HuH-7 (cell line): ENCODE measurements around the gene FCHO1.
"Not testable (repeated sequence)": the region's sequence is repeated elsewhere in the genome, so short reads cannot be mapped to it uniquely, and the experiment has no call there.

ENCODE experiments used
- DNase-seq: peaks from one replicate; pipeline ENCODE4 v3.0.0; 2011; ENCODE audit warnings: low spot score

FCHO1 gene

GRCh38 chr19:17762505-17763229 lies 11.4 kb downstream of the FCHO1 start:
- DNase-seq, result no peak

DNA sequence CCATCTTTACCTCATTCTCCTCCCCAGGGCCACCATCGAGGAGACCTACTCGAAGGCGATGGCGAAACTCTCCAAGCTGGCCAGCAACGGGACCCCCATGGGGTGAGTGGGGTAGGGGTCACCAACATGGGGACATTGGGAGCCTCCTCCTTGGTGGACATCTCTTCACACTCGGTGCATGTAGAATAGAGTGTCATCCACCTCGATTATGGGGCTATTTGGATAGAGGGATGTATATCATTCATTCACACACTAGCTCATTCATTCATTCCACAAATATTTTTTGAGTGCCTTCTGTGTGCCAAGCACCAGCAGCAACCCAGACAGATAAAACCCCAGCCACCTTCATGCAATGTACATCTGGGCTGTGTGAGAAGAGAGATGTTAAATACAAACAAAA lies 13.1 kb downstream of the FCHO1 start:
- DNase-seq, result no peak

GRCh38 chr19:17765069-17765618 lies 13.9 kb downstream of the FCHO1 start:
- DNase-seq, result no peak

DNA sequence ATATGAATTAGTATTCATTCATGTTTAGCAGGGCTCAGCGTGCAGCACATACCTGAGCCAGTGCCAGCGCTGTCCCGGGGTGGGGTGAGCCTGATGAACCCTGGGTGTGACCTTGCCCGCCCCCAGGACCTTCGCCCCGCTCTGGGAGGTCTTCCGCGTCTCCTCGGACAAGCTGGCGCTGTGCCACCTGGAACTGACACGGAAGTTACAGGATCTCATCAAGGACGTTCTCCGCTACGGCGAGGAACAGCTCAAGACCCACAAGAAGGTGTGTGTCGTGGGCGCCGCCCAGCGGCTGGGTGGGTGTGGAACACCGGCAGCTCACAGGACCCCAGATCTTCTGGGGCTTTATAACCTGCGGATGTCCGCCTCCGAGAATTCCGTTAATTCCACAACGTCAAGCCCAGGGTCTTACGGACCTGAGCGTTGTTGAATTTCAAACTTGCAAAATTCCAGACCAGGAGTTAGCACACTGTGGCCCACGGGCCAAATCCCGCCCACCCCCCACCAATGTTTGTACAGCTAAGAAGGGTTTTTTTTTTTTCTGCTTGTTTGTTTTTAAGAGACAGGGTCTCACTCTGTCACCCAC lies 15.4 kb downstream of the FCHO1 start:
- DNase-seq, result peak; percentile 73

DNA sequence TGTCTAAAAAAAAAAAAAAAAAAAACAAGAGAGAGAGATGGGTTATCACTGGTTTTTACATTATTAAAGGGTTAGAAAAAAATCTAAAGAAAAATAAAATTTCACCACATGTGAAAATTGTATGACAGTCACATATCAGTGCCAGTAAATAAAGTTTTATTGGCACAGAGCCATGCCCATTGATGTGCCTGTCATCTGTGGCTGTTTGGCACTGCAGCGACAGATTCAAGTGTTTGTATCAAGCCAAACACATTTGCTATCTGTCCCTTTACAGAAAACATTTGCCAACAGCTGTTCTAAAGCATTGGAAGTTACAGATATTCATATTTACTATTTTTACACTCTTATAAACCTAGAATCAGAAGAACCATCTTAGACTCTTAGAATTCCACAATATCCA lies 16.3 kb downstream of the FCHO1 start:
- DNase-seq, result no peak

- DNase-seq, result no peak
Measured at GRCh38 chr19:17770613-17771012, 19.3 kb downstream of the FCHO1 start.

DNA sequence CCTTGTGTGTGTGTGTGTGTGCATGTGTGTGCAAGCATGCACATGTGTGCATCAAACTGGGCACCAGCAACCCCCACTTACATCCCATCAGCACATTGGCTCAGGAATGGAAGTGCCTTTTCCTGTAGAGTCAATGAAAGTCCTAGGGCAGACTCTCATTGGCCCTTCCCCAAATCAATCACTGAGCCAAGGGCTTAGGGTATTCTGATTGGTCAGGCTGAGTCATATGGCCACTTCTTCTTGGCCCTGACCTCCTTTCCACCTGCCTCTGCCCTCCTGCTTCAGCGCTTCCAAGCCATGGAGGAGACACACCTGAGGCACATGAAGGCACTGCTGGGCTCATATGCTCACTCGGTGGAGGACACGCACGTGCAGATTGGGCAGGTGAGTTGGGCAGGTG lies 20.9 kb downstream of the FCHO1 start:
- DNase-seq, result no peak

DNA sequence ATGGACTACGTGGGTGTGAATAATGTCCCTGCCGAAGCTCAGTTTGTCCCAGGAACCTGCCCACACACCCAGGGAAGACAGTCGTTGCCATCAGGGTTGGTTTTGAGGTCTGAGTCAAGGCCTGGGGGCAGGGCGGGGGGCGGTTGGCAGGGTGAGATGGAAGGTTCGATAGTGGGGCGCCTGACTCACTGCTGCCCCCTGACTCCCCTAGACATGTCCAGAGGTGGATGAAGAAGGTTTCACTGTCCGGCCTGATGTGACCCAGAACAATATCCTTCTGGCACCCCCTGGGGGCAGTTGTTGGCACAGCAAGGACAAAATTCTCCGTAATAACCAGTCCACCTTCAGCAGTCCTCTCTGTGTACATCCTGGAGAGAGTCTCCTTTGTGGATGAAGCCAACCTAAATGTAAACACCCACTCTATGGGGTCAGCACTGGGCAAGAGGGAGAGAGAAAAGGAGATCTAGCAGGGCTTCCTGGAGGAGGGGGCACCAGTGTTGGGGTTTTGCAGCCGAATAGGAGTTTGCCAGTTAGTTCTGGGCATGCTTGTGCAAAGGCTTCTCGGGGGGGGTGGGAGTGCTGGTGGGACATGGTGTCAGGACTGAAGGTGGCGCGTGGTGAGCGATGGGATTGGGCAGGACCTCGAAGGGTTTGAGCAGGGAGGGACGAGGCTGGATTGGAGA lies 24.1 kb downstream of the FCHO1 start:
- DNase-seq, result peak; percentile 81

DNA sequence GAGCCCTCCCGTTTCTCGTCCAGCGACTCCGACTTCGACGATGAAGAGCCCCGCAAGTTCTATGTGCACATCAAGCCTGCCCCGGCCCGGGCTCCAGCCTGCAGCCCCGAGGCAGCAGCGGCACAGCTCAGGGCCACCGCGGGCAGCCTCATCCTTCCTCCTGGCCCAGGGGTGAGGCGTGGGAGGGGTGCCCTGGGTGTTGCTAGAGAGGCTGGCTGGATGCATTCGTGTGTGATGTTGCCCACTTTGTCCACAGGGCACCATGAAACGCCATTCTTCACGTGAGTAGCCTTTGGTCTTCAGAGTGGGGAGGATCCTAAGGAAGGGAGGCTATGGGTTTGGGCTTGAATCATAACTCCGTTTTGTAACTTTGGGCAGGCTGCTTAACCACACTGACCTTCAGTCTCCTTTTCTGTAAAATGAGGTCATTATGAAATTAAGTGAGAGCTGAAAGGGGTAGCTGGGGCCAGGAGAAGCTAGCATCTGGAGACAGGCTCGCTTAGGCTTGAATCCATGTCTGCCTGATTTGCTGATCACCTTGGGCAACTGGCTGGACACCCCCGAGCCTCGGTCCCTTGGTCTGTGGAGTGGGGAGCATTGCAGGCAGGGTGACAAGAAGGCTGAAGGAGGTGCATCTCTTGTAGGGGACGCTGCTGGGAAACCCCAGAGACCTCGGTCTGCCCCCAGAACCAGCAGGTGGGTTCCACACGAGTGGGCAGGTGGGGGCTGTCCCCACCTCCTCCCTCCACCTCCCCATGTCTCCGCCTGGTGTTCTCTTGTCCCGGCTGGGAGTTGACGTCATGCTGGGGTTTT lies 24.9 kb downstream of the FCHO1 start:
- no peak for DNase-seq

DNA sequence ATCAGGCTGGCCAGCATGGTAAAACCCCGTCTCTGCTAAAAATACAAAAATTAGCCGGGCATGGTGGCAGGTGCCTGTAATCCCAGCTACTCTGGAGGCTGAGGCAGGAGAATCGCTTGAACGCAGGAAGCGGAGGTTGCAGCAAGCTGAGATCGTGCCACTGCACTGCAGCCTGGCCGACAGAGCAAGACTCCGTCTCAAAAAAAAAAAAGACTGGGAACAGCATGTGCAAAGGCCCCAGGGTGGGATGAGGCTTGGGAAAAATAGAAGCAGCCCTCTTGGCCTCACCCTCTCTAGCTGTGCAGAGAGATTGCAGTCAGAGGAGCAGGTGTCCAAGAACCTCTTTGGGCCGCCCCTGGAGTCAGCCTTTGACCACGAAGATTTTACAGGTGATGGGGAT lies 26.6 kb downstream of the FCHO1 start:
- DNase-seq, result not testable (repeated sequence)

DNA sequence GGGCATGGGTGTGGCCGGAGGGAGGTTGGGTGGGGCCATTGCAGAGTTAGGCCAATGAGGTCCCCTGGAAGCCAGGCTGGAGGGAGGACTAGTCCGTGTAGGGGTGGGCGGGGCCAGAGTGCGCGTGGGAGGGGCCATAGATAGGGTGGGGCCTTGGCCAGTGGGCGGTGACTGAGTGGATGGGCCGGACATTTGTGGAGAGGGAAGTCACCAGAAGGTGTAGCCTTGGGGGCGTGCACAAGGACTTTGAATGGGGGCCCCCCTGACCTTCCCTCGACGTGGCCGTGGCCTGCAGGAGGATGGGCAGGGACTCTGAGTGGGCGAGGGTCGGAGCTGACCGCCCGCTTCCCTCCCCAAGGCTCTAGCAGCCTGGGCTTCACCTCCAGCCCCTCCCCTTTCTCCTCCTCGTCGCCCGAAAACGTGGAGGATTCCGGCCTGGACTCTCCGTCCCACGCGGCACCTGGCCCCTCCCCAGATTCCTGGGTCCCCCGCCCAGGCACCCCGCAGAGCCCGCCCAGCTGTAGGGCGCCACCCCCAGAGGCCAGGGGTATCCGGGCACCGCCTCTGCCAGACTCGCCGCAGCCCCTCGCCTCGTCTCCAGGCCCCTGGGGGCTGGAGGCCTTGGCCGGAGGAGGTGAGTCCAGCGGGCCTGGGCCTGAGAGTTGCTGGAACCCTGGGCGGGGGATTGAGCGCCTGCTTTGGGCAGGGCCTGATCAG lies 27.1 kb downstream of the FCHO1 start:
- peak; percentile 61 for DNase-seq

GRCh38 chr19:17778968-17779929 lies 28.0 kb downstream of the FCHO1 start:
- no peak for DNase-seq

GRCh38 chr19:17780781-17781180 lies 29.5 kb downstream of the FCHO1 start:
- DNase-seq, result no peak

GRCh38 chr19:17783721-17784120 lies 32.4 kb downstream of the FCHO1 start:
- DNase-seq, result not testable (repeated sequence)

GRCh38 chr19:17784201-17785008 lies 33.1 kb downstream of the FCHO1 start:
- peak; percentile 87 for DNase-seq

DNA sequence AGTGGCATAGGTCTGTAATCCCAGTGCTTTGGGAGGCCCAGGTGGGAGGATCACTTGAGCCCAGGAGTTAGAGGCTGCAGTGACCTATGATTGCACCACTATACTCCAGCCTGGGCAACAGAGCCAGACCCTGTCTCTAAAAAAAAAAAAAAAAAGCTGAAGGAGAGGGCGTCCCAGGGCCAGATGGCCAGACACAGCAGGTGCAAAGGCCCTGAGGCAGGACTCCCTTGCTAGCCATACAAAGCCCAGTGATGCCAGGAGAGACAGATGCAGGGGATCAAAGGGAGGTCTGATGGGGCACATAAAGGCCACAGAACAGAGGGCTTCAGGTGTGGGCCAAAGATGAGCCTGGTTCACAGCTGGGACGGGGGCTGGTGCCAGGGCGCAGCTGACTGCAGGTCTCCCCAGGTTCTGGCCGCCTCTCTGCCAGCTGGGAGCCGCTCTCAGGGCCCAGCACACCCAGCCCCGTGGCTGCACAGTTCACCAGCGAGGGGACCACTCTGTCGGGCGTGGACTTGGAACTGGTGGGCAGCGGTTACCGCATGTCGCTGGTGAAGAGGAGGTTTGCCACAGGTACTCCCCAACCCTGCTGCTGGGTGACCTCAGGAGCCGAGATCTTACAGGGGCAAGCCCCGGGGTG lies 36.1 kb downstream of the FCHO1 start:
- DNase-seq, result no peak

DNA sequence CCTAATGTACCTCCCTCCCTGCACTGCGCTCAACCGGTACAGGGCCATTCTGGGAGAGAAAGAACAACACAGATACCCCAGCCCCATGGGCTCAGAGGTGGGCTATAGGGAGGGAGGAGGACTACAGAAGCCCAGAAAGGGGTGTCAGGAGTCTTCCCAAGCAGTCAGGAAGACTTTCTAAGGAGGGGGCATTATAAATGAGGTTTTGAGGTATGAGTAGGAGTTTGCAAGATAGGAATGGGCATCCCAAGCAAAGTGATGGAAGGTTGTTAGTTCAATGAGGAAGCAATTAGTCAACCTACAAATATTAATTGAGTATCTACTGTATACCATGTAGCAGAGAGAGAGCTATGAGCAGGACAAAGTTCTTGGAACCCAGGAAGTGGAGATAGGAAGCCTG lies 37.4 kb downstream of the FCHO1 start:
- no peak for DNase-seq

DNA sequence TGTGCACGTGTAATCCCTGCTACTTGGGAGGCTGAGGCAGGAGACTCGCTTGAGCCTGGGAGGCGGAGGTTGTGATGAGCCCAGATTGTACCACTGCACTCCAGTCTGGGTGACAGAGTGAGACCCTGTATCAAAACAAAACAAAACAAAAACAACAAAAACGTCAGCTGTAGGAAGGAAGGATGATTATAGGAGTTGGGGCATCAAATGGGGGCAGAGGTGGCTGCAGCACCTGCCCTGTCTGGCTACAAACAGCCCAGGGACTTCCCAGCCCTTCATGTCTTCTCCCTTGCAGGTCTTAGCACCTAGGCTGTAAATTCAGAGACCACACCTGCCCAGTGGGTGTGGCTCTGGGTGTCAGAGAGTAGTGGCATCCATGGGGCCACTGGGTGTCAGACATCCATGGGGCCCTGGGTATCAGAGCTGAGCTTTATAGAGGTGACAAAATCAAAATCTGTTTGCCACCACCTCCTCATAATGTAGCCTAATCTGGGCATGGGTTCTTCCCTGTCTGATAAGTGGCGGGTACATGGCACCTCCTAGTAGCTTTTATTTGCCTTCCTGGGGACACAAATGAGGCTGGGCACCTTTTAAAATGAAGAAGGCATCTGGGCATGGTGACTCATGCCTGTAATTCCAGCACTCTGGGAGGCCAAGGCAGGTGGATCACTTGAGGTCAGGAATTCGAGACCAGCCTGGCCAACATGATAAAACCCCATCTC lies 38.9 kb downstream of the FCHO1 start:
- DNase-seq, result no peak

DNA sequence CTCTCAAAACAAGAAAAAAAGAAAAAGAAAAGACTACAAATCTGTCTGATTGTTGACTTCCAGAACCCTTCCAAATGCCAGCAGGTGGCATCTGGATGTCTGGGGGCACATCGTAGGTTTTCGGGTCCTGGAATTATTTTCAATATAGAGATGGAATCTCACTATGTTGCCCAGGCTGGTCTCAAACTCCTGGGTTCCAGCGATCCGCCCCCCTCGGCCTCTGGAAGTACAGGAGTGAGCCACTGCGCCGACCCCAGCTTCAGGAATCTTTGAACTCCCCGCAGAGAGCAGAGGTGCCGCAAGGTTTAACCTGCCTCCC lies 43.1 kb downstream of the FCHO1 start:
- DNase-seq, result no peak
